Activated B cell treated with CpG ODN at 0.5 μM for 24 hours (primary cell): ENCODE measurements around the gene APH1A. TPM values are rescaled to one million over a fixed set of nuclear protein-coding genes. Genes with fewer than 3 reads are reported as not detected.

ENCODE experiments used
- total RNA-seq: library from RNA; stranded (reverse); gene quantifications from 2 replicates; pipeline ENCODE4 v1.2.3, GENCODE V29; 2022

The APH1A gene
- total RNA-seq, 1 donor from 2014 or later, result 145 TPM

Other genes with a start within 250 kb of the APH1A start
- 39.0 and 46.0 TPM in 2 replicates for gene VPS45, start 201.2 kb downstream of the APH1A start, total RNA-seq
- gene PLEKHO1, start 119.1 kb downstream of the APH1A start, total RNA-seq, result 195 and 208 TPM in 2 replicates
- 70.5 and 84.3 TPM in 2 replicates for gene ANP32E, start 32.9 kb downstream of the APH1A start, total RNA-seq
- not detected in 2 replicates for gene CA14, start 11.2 kb downstream of the APH1A start, total RNA-seq
- gene C1orf54, start 3.8 kb upstream of the APH1A start, total RNA-seq, result 0.38 and 0.39 TPM in 2 replicates
- 0.20 and 1.0 TPM in 2 replicates for gene CIART, start 13.5 kb upstream of the APH1A start, total RNA-seq
- gene MRPS21, start 24.8 kb upstream of the APH1A start, total RNA-seq, result 66.8 and 69.2 TPM in 2 replicates
- 112 and 136 TPM in 2 replicates for gene PRPF3, start 52.5 kb upstream of the APH1A start, total RNA-seq
- gene RPRD2, start 95.1 kb upstream of the APH1A start, total RNA-seq, result 27.1 and 28.6 TPM in 2 replicates
- 42.6 and 50.7 TPM in 2 replicates for gene TARS2, start 218.4 kb upstream of the APH1A start, total RNA-seq
- gene ECM1, start 239.1 kb upstream of the APH1A start, total RNA-seq, result 1.7 and 2.1 TPM in 2 replicates
- 1.1 TPM in 1 of 2 replicates, not detected in the other for gene FALEC, start 246.7 kb upstream of the APH1A start, total RNA-seq